MCF 10A (cell line): ENCODE data around the gene TRERF1. TPM values are rescaled to one million over a fixed set of nuclear protein-coding genes. Genes with fewer than 3 reads are reported as not detected.

Experiments used
- BruUV-seq: library from RNA; stranded (reverse); fragments of 400-500 nt; replicated peaks from 2 replicates; lab custom pipeline; 2021; lab: Mats Ljungman, UMichigan
- CTCF ChIA-PET: fragments of 300-600 bp; sonication (Branson Sonifier 250); formaldehyde crosslinking; extraction: SDS; loops from one replicate; lab custom pipeline; 2021; ENCODE audit warnings: antibody characterized with exemption, inconsistent platforms; lab: Yijun Ruan, JAX
- POLR2A ChIA-PET: fragments of 300-600, 350-650 bp; sonication (Branson Sonifier 250); formaldehyde crosslinking; extraction: SDS; loops from one replicate; lab custom pipeline; 2020; ENCODE audit warnings: antibody characterized with exemption, inconsistent platforms; lab: Yijun Ruan, JAX
- DNase-seq: peaks from one replicate; pipeline ENCODE4 v3.0.0-alpha.2; 2018; ENCODE audit not compliant: unreplicated experiment
- H3K27ac Mint-ChIP-seq: one replicate; pipeline ENCODE4 v1.8.0; 2022; ENCODE audit warnings: mild to moderate bottlenecking, low read depth, mixed read lengths; ENCODE audit not compliant: unreplicated experiment
- H3K27me3 Mint-ChIP-seq: one replicate; pipeline ENCODE4 v1.8.0; 2022; ENCODE audit warnings: mixed read lengths; ENCODE audit not compliant: insufficient read depth, unreplicated experiment
- H3K36me3 Mint-ChIP-seq: one replicate; pipeline ENCODE4 v1.8.0; 2022; ENCODE audit warnings: mild to moderate bottlenecking, moderate library complexity, mixed read lengths; ENCODE audit not compliant: insufficient read depth, unreplicated experiment
- H3K4me1 Mint-ChIP-seq: one replicate; pipeline ENCODE4 v1.8.0; 2022; ENCODE audit warnings: mixed read lengths; ENCODE audit not compliant: insufficient read depth, unreplicated experiment
- H3K4me3 Mint-ChIP-seq: one replicate; pipeline ENCODE4 v1.8.0; 2022; ENCODE audit warnings: mild to moderate bottlenecking, moderate library complexity, mixed read lengths; ENCODE audit not compliant: unreplicated experiment
- H3K9me3 Mint-ChIP-seq: one replicate; pipeline ENCODE4 v1.8.0; 2022; ENCODE audit warnings: mixed read lengths; ENCODE audit not compliant: unreplicated experiment
- CTCF ChIP-seq: fragments of 200-600 bp; IDR thresholded peaks from one replicate; pipeline ENCODE4 v1.8.0; 2022; ENCODE audit warnings: antibody characterized with exemption, mild to moderate bottlenecking; ENCODE audit not compliant: unreplicated experiment
- intact Hi-C: fragments of 100-400 bp; cut with micrococcal nuclease; formaldehyde crosslinking; loops from 2 replicates; pipeline ENCODE4 v1.14.1; 2022
- total RNA-seq: library from RNA; stranded (reverse); gene quantifications from 2 replicates; pipeline ENCODE4 v1.2.3, GENCODE V29; 2022

Gene TRERF1
- total RNA-seq, 1 experiment from 2014 or later = 9.4 TPM

GRCh38 chr6:42230345-42231321 is 221.1 kb downstream of the TRERF1 start:
- Mint-ChIP-seq H3K36me3 (peaks cover 62% of the 10 kb centered on the region), H3K9me3 (no peaks in the 10 kb centered on the region), H3K4me3 (no peak overlapping the region), H3K27ac (peak overlapping the region; percentile 13), H3K4me1 (peaks cover 39% of the 10 kb centered on the region), H3K27me3 (no peaks in the 10 kb centered on the region)
- CTCF ChIA-PET = interaction anchor here (0.6 to 2.8 kb wide), 14 partner anchors 9 to 383 kb away, joined by 3 to 14 read pairs (median 4); partner anchors contain the start of gene MRPS10
- POLR2A ChIA-PET = interaction anchor here (0.7 to 1.8 kb wide), 9 partner anchors 8 to 184 kb away, joined by 3 to 6 read pairs (median 4); partner anchors contain the start of gene MRPS10
- BruUV-seq = no TSS peak
- peak; percentile 43 for TF ChIP-seq CTCF
- DNase-seq = peak; percentile 36
- intact Hi-C loops = loop anchor here (1.0 to 10.0 kb wide), 4 partner anchors 63 to 644 kb away; partner anchors contain the start of gene RPL7L1

GRCh38 chr6:42229506-42230119 is 222.1 kb downstream of the TRERF1 start:
- CTCF ChIA-PET = interaction anchor here (0.6 to 2.2 kb wide), 8 partner anchors 8 to 318 kb away, joined by 3 to 14 read pairs (median 4); partner anchors contain the start of gene MRPS10
- H3K4me1 Mint-ChIP-seq = peaks cover 43% of the 10 kb centered on the region
- H3K27ac Mint-ChIP-seq = peak overlapping the region; percentile 85
- no peak for TF ChIP-seq CTCF
- no peaks in the 10 kb centered on the region for H3K27me3 Mint-ChIP-seq
- no peaks in the 10 kb centered on the region for H3K9me3 Mint-ChIP-seq
- BruUV-seq = no TSS peak
- peaks cover 59% of the 10 kb centered on the region for H3K36me3 Mint-ChIP-seq
- POLR2A ChIA-PET = interaction anchor here (0.7 to 1.8 kb wide), 9 partner anchors 8 to 317 kb away, joined by 3 to 6 read pairs (median 4); partner anchors contain the start of gene MRPS10
- H3K4me3 Mint-ChIP-seq = peak overlapping the region; percentile 39
- intact Hi-C loops = loop anchor here (1.0 to 10.0 kb wide), 5 partner anchors 62 to 645 kb away; partner anchors contain the start of gene RPL7L1
- no peak for DNase-seq

GRCh38 chr6:42228305-42228704 is 223.4 kb downstream of the TRERF1 start:
- ChIA-PET POLR2A (interaction anchor here (1.7 to 5.3 kb wide), 5 partner anchors 11 to 175 kb away, joined by 10 to 56 read pairs (median 39); partner anchors contain the start of genes GUCA1B and MRPS10), CTCF (interaction anchor here (1.4 to 4.3 kb wide), 2 partner anchors 11 to 319 kb away, joined by 4 to 19 read pairs; partner anchors contain the start of gene MRPS10)
- Mint-ChIP-seq H3K9me3 (no peaks in the 10 kb centered on the region), H3K4me3 (no peak overlapping the region), H3K27ac (peak overlapping the region; percentile 85), H3K27me3 (no peaks in the 10 kb centered on the region), H3K4me1 (peaks cover 49% of the 10 kb centered on the region), H3K36me3 (peaks cover 45% of the 10 kb centered on the region)
- intact Hi-C loops = loop anchor here (5.0 kb wide), 1 partner anchor 174 kb away; no protein-coding TSS in a partner anchor
- no peak for DNase-seq
- TF ChIP-seq CTCF = no peak
- no TSS peak for BruUV-seq
